Lung (tissue), 12 donors: ENCODE data around the gene ASTN2. TPM values are rescaled to one million over a fixed set of nuclear protein-coding genes. Genes with fewer than 3 reads are reported as not detected.

Experiments used
- ATAC-seq: fragments of 200-7000 bp; cut with Tn5 transposase; one replicate; pipeline ENCODE4 v1.9.1; 2020; ENCODE audit warnings: moderate number of reproducible peaks; ENCODE audit not compliant: insufficient read depth, low FRiP score
- DNase-seq, 3 donors: peaks; one replicate each; pipeline ENCODE4 v3.0.0-alpha.2; 2013 to 2017
- H3K27ac ChIP-seq, 2 donors: one replicate each; pipeline ENCODE4 v1.5.1; 2013; ENCODE audit warnings: mild to moderate bottlenecking in 2 of 2, moderate library complexity in 2 of 2, control low read depth in 1 of 2, inconsistent platforms in 1 of 2, low read depth in 1 of 2, low read length in 1 of 2
- H3K27me3 ChIP-seq, 3 donors: one replicate each; pipeline ENCODE4 v1.5.1; 2013; ENCODE audit warnings: low read length in 2 of 3; ENCODE audit not compliant: control insufficient read depth in 3 of 3, insufficient read depth in 3 of 3
- H3K36me3 ChIP-seq, 4 donors: one replicate each; pipeline ENCODE4 v1.5.1; 2013; ENCODE audit warnings: low read length in 4 of 4, mild to moderate bottlenecking in 1 of 4, moderate library complexity in 1 of 4; ENCODE audit not compliant: control insufficient read depth in 4 of 4, insufficient read depth in 4 of 4
- H3K4me1 ChIP-seq, 5 donors: one replicate each; pipeline ENCODE4 v1.5.1; 2013; ENCODE audit warnings: low read length in 5 of 5, mild to moderate bottlenecking in 2 of 5, moderate library complexity in 1 of 5; ENCODE audit not compliant: control insufficient read depth in 5 of 5, insufficient read depth in 5 of 5
- H3K4me3 ChIP-seq: one replicate; pipeline ENCODE4 v1.5.1; 2013; ENCODE audit warnings: mild to moderate bottlenecking, control low read depth, moderate library complexity
- H3K9ac ChIP-seq, 2 donors: one replicate each; pipeline ENCODE4 v1.5.1; 2013; ENCODE audit warnings: low read length in 2 of 2, control low read depth in 1 of 2; ENCODE audit not compliant: insufficient read depth in 1 of 2
- H3K9me3 ChIP-seq, 4 donors: one replicate each; pipeline ENCODE4 v1.5.1; 2013; ENCODE audit warnings: low read length in 3 of 4, mild to moderate bottlenecking in 1 of 4, moderate library complexity in 1 of 4; ENCODE audit not compliant: control insufficient read depth in 4 of 4, insufficient read depth in 3 of 4
- WGBS, 2 donors: extraction: QIAGEN DNeasy Blood & Tissue Kit; methylation state at CpG; one replicate each; pipeline ENCODE4 v1.1.7; 2013; 5-methylcytosine and 5-hydroxymethylcytosine counted together
- polyA plus RNA-seq, 2 donors: library from polyadenylated mRNA; stranded (reverse); fragments of 200-250 nt; gene quantifications; one replicate each; pipeline ENCODE4 v1.2.1, GENCODE V29; 2013
- total RNA-seq, 2 donors: library from RNA; depleted of rRNA in 1 of 2; stranded (reverse); fragments of >200 nt in 1 of 2; gene quantifications; one replicate each; pipeline ENCODE4 v1.2.1, GENCODE V29; 2014 to 2021
- TF ChIP-seq, protein P1 (sequence below): IDR thresholded peaks from 2 replicates; pipeline ENCODE4 v1.5.1; 2012; ENCODE audit warnings: mild to moderate bottlenecking; ENCODE audit errors: control extremely low read depth, extremely low read depth
- donor health status: control.
- donor health status: control.
- donor health status: Bipolar disorder and iron deficiency.
- donor health status: healthy.
- donor health status: DM: yes; HTN: yes; CAD: no.

ASTN2 gene
- total and polyA plus RNA-seq, 4 donors = 1.4 to 7.0 (median 3.3) TPM

GRCh38 chr9:116452634-116453033 lies 962.2 kb downstream of the ASTN2 start:
- H3K4me1 ChIP-seq = peaks cover 0 to 10% (median 3%) of the 10 kb centered on the region in 5 donors
- no peak overlapping the region for H3K4me3 ChIP-seq
- TF ChIP-seq, protein P1, sequence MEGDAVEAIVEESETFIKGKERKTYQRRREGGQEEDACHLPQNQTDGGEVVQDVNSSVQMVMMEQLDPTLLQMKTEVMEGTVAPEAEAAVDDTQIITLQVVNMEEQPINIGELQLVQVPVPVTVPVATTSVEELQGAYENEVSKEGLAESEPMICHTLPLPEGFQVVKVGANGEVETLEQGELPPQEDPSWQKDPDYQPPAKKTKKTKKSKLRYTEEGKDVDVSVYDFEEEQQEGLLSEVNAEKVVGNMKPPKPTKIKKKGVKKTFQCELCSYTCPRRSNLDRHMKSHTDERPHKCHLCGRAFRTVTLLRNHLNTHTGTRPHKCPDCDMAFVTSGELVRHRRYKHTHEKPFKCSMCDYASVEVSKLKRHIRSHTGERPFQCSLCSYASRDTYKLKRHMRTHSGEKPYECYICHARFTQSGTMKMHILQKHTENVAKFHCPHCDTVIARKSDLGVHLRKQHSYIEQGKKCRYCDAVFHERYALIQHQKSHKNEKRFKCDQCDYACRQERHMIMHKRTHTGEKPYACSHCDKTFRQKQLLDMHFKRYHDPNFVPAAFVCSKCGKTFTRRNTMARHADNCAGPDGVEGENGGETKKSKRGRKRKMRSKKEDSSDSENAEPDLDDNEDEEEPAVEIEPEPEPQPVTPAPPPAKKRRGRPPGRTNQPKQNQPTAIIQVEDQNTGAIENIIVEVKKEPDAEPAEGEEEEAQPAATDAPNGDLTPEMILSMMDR = no peak

GRCh38 chr9:116452227-116452626 lies 962.6 kb downstream of the ASTN2 start:
- 77 to 84% methylated on average over 1 of the region's 1 CpG for WGBS, 2 donors
- TF ChIP-seq, protein P1 = no peak
- H3K27ac ChIP-seq = no peak overlapping the region
- H3K27me3 ChIP-seq = no peaks in the 10 kb centered on the region
- H3K9me3 ChIP-seq = peaks cover 0 to 7% (median 0%) of the 10 kb centered on the region in 4 donors
- no peak overlapping the region for H3K4me3 ChIP-seq
- H3K4me1 ChIP-seq = peaks cover 0 to 10% (median 5%) of the 10 kb centered on the region in 5 donors
- ATAC-seq (no peak), DNase-seq (no peak)
- no peak overlapping the region for H3K9ac ChIP-seq
- no peaks in the 10 kb centered on the region for H3K36me3 ChIP-seq

More at GRCh38 chr9:116452634-116453033, 962.2 kb downstream of the ASTN2 start:
- Histone ChIP-seq H3K27ac (no peak overlapping the region), H3K9me3 (peaks cover 0 to 7% (median 0%) of the 10 kb centered on the region in 4 donors), H3K9ac (no peak overlapping the region), H3K36me3 (no peaks in the 10 kb centered on the region), H3K27me3 (no peaks in the 10 kb centered on the region)
- ATAC-seq (no peak), DNase-seq (no peak)

DNA sequence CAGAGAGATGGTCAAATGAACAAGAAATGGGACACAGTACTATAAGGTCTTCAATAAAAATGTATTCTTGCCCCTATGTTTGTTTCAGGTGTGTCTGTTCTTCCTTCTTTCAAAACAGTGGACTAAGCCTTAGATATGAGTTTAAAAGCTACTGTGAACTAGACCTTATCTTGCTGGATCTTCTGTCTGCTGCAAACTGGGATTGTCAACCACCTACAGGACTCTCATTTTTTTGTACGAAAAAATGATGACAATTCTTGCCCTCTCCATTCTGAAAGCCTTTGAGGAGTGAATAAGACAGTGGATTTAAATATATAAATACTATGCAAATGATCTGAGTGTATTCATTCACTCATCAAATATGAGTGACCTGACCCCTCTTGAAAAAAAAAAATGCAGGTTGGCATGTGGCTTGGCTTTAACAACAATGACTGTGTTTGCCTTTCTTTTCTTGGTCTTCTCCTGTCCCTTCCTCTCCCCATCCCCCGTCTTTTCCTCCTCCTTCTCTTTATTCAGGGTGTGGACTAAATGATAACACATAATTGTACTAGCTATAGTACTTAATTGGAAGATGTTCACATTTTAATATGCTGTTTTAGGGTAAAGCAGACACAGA lies 963.2 kb downstream of the ASTN2 start:
- H3K4me1 ChIP-seq = peaks cover 0 to 10% (median 5%) of the 10 kb centered on the region in 5 donors
- DNase-seq (no peak), ATAC-seq (no peak)
- H3K27ac ChIP-seq = no peak overlapping the region
- peaks cover 0 to 3% (median 0%) of the 10 kb centered on the region in 4 donors for H3K9me3 ChIP-seq
- WGBS, 2 donors = 83 to 85% methylated on average over 2 of the region's 2 CpGs
- H3K4me3 ChIP-seq = no peak overlapping the region
- TF ChIP-seq, protein P1 = no peak
- no peak overlapping the region for H3K9ac ChIP-seq
- no peaks in the 10 kb centered on the region for H3K27me3 ChIP-seq
- H3K36me3 ChIP-seq = no peaks in the 10 kb centered on the region
